Measurements from ENCODE around the gene ZBTB11. TPM values are rescaled to one million over a fixed set of nuclear protein-coding genes. Genes with fewer than 3 reads are reported as not detected.
A peak's percentile ranks its signal among the peaks of the same experiment; 100 is the strongest.

Gene ZBTB11, protein sequence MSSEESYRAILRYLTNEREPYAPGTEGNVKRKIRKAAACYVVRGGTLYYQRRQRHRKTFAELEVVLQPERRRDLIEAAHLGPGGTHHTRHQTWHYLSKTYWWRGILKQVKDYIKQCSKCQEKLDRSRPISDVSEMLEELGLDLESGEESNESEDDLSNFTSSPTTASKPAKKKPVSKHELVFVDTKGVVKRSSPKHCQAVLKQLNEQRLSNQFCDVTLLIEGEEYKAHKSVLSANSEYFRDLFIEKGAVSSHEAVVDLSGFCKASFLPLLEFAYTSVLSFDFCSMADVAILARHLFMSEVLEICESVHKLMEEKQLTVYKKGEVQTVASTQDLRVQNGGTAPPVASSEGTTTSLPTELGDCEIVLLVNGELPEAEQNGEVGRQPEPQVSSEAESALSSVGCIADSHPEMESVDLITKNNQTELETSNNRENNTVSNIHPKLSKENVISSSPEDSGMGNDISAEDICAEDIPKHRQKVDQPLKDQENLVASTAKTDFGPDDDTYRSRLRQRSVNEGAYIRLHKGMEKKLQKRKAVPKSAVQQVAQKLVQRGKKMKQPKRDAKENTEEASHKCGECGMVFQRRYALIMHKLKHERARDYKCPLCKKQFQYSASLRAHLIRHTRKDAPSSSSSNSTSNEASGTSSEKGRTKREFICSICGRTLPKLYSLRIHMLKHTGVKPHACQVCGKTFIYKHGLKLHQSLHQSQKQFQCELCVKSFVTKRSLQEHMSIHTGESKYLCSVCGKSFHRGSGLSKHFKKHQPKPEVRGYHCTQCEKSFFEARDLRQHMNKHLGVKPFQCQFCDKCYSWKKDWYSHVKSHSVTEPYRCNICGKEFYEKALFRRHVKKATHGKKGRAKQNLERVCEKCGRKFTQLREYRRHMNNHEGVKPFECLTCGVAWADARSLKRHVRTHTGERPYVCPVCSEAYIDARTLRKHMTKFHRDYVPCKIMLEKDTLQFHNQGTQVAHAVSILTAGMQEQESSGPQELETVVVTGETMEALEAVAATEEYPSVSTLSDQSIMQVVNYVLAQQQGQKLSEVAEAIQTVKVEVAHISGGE
- total RNA-seq = 10 to 100 TPM; 11.6 to 29.1 (median 21.5) TPM

DNA sequence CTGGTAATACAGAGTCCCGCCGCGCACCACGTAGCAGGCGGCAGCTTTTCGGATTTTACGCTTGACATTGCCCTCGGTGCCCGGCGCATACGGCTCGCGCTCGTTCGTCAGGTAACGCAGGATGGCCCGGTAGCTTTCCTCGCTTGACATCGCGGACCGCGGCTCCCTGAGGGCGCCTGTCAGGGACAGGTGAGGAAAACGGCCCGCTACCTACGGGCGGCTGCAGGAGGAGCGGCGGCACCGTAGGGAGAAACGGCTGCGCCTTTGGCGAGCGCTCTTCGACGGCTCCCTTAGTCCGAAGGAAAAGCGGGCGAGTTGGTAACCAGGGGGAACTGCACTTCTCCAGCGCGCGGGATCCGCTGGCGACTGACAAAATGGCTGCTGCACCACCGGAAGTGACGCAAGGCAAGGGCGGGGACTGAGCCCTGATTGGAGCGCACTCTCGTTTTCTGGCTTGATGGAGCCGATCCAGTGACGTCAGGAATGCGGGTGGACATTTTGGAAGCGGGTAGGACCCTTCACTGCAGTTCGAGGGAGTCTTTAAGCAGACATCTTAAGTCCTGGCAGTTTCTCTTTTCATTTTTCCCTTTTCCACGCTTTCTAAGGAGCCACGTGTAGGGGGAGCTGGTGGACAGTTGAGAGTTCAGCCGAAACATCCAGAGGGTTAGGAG is at the start of gene ZBTB11:
Gene ZBTB11, minus strand, starts transcription at position 368 of the 671 bp plus-strand sequence. Its CDS starts 218 bp downstream, at position 150.
- WGBS, 2 donors (ENCODE audit: low coverage in 1 of 2) = 0% methylated on average over 4 to 48 of the region's 57 CpGs
- intact Hi-C loops (cut with DNase I; ENCODE audit: low total_unique reads) (no loop called here), in situ Hi-C loops (cut with MboI; ENCODE audit: low pct_ligation_motif_present in 1 of 4, low pct_unique_long_range_greater_than_20kb in 1 of 4, low sequenced_read_pairs in 3 of 4) (no loop called here)
- H3K4me1 ChIP-seq = peaks cover 11 to 27% (median 19%) of the 10 kb centered on the region in 4 donors
- peak; percentile 100 for DNase-seq
- no peaks in the 10 kb centered on the region for H3K27me3 ChIP-seq
- TF ChIP-seq POLR2A (IDR thresholded peaks at IDR 0.05) (peak; percentile 81), EP300 (IDR thresholded peaks at IDR 0.05; ENCODE audit: low read depth) (no peak), POLR2AphosphoS5 (IDR thresholded peaks at IDR 0.05) (peak; percentile 96 to 98 (median 97))
- TF ChIP-seq, protein P1, sequence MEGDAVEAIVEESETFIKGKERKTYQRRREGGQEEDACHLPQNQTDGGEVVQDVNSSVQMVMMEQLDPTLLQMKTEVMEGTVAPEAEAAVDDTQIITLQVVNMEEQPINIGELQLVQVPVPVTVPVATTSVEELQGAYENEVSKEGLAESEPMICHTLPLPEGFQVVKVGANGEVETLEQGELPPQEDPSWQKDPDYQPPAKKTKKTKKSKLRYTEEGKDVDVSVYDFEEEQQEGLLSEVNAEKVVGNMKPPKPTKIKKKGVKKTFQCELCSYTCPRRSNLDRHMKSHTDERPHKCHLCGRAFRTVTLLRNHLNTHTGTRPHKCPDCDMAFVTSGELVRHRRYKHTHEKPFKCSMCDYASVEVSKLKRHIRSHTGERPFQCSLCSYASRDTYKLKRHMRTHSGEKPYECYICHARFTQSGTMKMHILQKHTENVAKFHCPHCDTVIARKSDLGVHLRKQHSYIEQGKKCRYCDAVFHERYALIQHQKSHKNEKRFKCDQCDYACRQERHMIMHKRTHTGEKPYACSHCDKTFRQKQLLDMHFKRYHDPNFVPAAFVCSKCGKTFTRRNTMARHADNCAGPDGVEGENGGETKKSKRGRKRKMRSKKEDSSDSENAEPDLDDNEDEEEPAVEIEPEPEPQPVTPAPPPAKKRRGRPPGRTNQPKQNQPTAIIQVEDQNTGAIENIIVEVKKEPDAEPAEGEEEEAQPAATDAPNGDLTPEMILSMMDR (IDR thresholded peaks at IDR 0.05) = peak in 4 of 5 experiments; percentile 18 to 51 (median 38)
- peak within 1 kb of the TSS; percentile 80 to 94 (median 92) for H3K4me3 ChIP-seq
- H3K27ac ChIP-seq = peak within 1 kb of the TSS; percentile 98 to 100 (median 98)
- H3K36me3 ChIP-seq = peaks cover 0 to 17% (median 3%) of the 10 kb centered on the region in 4 donors
- H3K9me3 ChIP-seq = no peaks in the 10 kb centered on the region

DNA sequence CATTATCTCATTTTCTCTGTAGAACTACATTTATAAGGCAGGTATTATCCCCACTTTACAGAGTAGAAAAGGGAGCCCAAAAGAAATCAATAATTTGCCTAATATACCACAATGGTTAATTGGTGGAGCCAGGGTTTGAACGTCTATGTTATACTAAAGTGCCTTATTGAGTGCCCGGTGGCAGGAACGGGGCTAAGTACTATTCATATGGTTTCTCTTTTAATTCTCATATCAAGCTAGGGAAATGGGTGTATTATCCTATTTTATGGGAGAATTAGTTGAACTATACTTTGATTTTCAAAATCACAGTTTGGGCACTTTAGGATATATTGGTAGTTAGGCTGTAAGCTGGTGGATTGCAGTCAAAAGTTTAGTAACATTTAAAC is 49.0 kb upstream of the ZBTB11 start:
- in situ Hi-C loops (cut with MboI; ENCODE audit: low pct_ligation_motif_present in 1 of 4, low pct_unique_long_range_greater_than_20kb in 1 of 4, low sequenced_read_pairs in 3 of 4) (no loop called here), intact Hi-C loops (cut with DNase I; ENCODE audit: low total_unique reads) (no loop called here)
- Histone ChIP-seq H3K9me3 (no peaks in the 10 kb centered on the region), H3K36me3 (peaks cover 0 to 4% (median 0%) of the 10 kb centered on the region in 4 donors), H3K27me3 (no peaks in the 10 kb centered on the region), H3K4me3 (peak overlapping the region in 3 of 4 donors; percentile 61 to 78 (median 63)), H3K4me1 (peaks cover 0 to 16% (median 6%) of the 10 kb centered on the region in 4 donors), H3K27ac (peak overlapping the region in 2 of 4 donors; percentile 80 to 84)
- no peak for DNase-seq
- 30 to 39% methylated on average over 3 of the region's 3 CpGs for WGBS, 2 donors (ENCODE audit: low coverage in 1 of 2)
- TF ChIP-seq POLR2AphosphoS5 (IDR thresholded peaks at IDR 0.05) = no peak
- no peak for TF ChIP-seq POLR2A (IDR thresholded peaks at IDR 0.05)
- TF ChIP-seq EP300 (IDR thresholded peaks at IDR 0.05; ENCODE audit: low read depth) = no peak
- TF ChIP-seq, protein P1 (IDR thresholded peaks at IDR 0.05) = no peak

DNA sequence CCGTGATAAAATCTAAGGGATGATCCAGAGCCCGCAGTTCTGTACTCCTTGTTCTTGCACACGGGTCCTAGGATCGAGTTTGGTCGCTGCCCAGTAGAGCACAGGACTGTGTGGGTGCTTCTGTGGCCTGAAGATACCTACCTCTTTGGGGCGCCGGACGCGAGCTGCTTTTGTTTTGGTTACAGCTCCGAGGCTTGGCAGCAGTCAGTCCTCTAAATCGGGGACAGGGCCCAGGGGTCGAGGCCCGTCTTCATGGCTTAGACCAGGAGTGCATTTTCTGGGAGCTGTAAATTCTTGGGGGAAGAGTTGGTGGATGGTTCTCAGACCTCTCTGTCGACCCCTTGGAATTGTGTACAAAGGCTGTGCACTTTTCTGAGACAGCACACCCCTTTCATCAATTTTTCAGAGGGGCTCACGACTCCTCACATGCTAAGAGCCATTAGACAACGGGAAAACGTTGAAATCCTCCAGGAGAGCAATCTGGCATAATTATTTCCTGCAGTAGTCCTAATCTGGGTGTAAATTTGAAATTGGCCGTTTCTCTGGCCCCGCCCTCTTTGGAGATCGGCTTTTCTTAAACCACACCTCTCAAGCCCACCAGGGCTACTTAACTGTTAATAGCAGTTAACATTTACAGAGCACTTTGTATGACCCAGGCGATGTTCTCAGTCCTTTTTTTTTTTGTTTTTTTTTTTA is 48.4 kb upstream of the ZBTB11 start:
- DNase-seq = peak; percentile 35
- TF ChIP-seq POLR2AphosphoS5 (IDR thresholded peaks at IDR 0.05) (no peak), EP300 (IDR thresholded peaks at IDR 0.05; ENCODE audit: low read depth) (no peak), POLR2A (IDR thresholded peaks at IDR 0.05) (no peak)
- TF ChIP-seq, protein P1 (IDR thresholded peaks at IDR 0.05) = no peak
- Histone ChIP-seq H3K36me3 (peaks cover 0 to 4% (median 0%) of the 10 kb centered on the region in 4 donors), H3K4me3 (peak overlapping the region; percentile 53 to 78 (median 62)), H3K27me3 (no peaks in the 10 kb centered on the region), H3K27ac (peak overlapping the region; percentile 79 to 84 (median 81)), H3K9me3 (no peaks in the 10 kb centered on the region), H3K4me1 (peaks cover 0 to 16% (median 6%) of the 10 kb centered on the region in 4 donors)
- WGBS, 2 donors (ENCODE audit: low coverage in 1 of 2) = 0 to 1% methylated on average over 8 to 20 of the region's 21 CpGs
- intact Hi-C loops (cut with DNase I; ENCODE audit: low total_unique reads) (no loop called here), in situ Hi-C loops (cut with MboI; ENCODE audit: low pct_ligation_motif_present in 1 of 4, low pct_unique_long_range_greater_than_20kb in 1 of 4, low sequenced_read_pairs in 3 of 4) (no loop called here)
